Erythroblast (primary cell): ENCODE data around the gene SLC25A13.

ENCODE experiments used
- GATA1 ChIP-seq: IDR thresholded peaks from 2 replicates; pipeline ENCODE4 v1.6.1; 2011; ENCODE audit warnings: low read depth, mild to moderate bottlenecking, control low read depth, low read length, moderate library complexity
- POLR2A ChIP-seq: IDR thresholded peaks from 2 replicates; pipeline ENCODE4 v1.6.1; 2011; ENCODE audit warnings: mild to moderate bottlenecking, low read length

DNA sequence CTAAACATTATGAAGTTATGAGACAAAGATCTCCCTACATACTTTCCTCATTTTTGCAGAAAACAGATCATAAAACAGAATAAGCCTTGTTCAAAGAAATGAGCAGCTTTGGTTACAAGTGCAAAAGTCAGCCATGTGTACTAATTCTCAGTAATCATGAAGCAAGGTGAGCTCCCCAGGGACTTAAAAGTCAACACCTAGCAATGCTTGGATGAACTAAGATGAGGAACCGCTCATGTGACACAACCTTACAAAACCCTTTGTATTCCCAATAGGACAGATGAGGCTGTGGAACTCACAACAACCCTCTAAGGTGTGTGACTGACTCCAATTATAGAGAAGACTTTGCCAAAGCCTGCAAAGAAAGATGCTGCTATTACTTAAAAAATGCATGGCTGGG is 154.5 kb downstream of the SLC25A13 start:
- no peak for TF ChIP-seq POLR2A
- TF ChIP-seq GATA1 = no peak
